DND-41 (cell line): Measurements from ENCODE around the gene ACBD6.

ENCODE experiments used
- EZH2 ChIP-seq: IDR thresholded peaks from 3 replicates; pipeline ENCODE4 v1.6.1; 2012; ENCODE audit warnings: borderline replicate concordance, low read depth, mild to moderate bottlenecking, moderate library complexity, low read length, inconsistent platforms; ENCODE audit not compliant: severe bottlenecking
- TF ChIP-seq, protein P1 (sequence below): IDR thresholded peaks from 2 replicates; pipeline ENCODE4 v1.5.1; 2012; ENCODE audit warnings: borderline replicate concordance, low read length, moderate library complexity, mild to moderate bottlenecking; ENCODE audit not compliant: poor library complexity, severe bottlenecking; ENCODE audit errors: extremely low read depth

DNA sequence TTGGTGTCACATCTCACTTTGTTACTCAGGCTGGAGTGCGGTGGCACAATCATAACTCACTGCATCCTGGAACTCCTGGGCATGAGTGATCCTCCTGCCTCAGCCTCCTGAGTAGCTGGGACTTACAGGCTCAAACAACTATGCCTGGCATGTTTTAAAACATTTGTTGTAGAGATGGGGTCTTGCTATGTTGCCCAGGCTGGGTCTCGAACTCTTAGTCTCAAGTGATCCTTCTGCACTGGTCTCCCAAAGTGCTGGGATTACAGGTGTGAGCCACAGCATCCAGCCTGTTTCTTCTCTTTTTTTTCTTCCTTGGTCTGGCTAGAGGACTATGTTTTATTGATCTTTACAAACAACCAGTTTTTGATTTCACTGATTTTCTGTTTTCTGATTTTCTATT is 207.7 kb downstream of the ACBD6 start:
- TF ChIP-seq, protein P1, sequence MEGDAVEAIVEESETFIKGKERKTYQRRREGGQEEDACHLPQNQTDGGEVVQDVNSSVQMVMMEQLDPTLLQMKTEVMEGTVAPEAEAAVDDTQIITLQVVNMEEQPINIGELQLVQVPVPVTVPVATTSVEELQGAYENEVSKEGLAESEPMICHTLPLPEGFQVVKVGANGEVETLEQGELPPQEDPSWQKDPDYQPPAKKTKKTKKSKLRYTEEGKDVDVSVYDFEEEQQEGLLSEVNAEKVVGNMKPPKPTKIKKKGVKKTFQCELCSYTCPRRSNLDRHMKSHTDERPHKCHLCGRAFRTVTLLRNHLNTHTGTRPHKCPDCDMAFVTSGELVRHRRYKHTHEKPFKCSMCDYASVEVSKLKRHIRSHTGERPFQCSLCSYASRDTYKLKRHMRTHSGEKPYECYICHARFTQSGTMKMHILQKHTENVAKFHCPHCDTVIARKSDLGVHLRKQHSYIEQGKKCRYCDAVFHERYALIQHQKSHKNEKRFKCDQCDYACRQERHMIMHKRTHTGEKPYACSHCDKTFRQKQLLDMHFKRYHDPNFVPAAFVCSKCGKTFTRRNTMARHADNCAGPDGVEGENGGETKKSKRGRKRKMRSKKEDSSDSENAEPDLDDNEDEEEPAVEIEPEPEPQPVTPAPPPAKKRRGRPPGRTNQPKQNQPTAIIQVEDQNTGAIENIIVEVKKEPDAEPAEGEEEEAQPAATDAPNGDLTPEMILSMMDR: no peak
- no peak for TF ChIP-seq EZH2
